ENCODE results near the gene NXN. TPM values are rescaled to one million over a fixed set of nuclear protein-coding genes. Genes with fewer than 3 reads are reported as not detected.
"Not testable (repeated sequence)": the region's sequence is repeated elsewhere in the genome, so short reads cannot be mapped to it uniquely, and the experiment has no call there.

Gene NXN
- total RNA-seq, 1 donor from 2014 or later = 30.8 TPM

DNA sequence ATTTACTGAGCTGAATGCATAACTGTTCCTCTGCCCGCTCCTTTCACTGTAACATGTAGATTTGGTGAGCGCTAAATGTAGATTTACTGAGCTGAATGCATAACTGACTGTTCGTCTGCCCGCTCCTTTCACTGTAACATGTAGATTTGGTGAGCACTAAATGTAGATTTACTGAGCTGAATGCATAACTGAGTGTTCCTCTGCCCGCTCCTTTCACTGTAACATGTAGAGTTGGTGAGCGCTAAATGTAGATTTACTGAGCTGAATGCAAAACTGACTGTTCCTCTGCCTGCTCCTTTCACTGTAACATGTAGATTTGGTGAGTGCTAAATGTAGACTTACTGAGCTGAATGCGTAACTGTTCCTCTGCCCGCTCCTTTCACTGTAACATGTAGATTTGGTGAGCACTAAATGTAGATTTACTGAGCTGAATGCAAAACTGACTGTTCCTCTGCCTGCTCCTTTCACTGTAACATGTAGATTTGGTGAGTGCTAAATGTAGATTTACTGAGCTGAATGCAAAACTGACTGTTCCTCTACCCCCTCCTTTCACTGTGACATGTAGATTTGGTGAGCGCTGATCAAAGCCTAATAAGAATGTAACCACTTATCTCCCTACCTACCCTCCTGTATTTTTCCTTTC lies 224.1 kb downstream of the NXN start:
- not testable (repeated sequence) for ATAC-seq

DNA sequence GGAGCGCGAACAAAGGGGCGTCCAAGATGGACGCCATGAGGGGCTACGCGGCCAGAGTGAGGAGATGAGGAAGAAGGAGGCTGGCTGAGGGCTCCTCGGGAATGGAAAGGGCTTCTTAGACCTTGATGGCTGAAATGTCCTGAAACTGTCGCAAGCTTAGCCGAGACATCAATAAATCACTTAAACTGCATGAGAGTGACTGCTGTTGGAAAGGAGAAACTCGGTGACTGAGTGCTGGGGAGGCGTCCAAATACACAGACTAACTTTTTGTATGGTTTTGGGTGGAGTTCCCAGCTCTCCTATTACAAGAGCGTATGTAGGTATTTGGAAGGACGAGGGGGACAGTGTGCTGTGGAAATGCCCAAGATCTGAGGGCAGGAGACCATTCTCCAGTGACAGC lies 226.2 kb downstream of the NXN start:
- ATAC-seq = no peak

DNA sequence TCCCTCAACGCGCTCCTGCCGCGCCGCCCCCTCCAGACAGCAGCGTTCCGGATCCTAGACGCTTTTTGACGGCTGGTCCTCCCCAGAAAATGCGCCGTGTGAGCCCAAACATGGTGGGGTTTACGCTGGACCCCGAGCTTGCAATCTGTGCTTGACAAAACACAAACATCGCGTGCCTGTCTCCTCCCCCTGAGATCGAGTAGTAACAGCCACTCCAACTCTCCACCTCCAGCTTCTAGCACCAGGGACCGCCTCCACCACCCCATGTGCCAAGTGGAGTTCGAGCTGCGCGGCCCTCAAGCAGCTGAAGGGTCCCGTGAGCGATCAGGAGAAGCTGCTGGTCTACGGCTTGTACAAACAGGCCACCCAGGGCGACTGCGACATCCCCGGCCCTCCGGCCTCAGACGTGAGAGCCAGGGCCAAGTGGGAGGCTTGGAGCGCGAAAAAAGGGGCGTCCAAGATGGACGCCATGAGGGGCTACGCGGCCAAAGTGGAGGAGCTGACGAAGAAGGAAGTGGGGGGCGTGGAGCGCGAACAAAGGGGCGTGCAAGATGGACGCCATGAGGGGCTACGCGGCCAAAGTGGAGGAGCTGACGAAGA lies 226.9 kb downstream of the NXN start:
- ATAC-seq = peak; percentile 50

DNA sequence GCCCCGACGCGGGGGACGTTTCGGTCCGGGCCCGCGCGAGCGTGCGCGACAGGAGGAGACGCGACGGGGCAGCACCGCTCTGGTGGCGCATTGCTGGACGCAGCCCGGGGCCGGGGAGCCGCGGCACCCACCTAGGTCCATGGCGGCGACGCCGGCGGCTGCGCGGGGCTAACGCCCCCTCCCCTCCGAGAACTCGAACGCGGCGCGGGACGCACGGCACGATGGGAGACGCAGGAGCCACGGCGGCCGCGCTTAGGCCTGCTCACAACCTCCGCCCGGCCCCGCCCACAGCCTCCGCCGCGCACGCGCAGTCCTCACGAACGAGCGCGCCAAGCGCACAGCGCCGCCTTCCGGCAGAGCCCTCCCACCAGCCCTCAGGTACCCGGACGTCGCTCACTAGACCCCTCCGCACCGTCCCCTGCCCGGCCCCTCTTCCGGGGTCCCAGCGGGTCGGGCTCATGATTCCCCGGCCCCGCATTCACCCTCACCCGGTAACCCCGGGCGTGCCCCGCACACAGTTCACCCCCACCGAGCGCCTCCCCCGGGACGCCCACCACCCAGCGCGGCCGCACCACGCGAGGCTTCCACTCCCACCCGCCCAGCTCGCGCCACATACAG lies 227.5 kb downstream of the NXN start, which contains the start of gene GEMIN4:
GEMIN4 (minus strand) TSS at position 263 of the 618 bp plus-strand sequence; CDS start at position 141, 122 bp downstream.
- ATAC-seq = peak; percentile 96

DNA sequence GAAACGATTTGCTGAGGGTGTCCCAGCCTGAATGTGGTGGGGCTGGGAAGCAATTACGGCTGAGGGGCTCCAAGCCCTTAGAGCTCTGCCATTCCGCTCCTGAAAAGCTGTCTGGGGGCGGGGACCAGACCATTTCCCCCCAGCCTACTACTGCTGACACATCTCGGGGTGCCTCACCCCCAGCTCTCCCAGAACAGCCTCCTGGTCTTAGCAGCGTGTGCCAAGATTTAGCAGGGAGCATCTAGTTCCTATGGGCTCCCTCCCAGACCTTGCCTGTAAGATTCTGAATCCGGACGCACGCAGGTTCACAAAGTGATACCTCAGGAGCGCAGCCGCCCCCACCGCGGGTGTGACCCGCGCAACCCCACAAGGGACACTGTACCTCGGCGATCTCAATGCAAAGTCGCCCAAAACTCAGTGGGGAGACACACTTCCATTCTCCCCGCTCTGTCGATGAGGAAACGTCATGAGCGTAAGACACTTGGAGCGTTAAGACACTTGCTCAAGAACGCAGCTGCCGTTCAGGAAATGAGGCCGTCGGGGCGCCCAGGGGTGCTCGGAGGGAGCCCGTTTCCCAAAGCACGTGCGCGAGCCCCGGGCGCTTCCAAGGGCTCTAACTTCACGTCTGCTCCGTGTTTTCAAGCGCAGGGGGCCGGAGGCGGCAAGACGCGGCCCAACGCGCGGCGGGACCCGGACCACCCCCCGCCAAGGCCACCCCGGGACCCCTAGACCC lies 228.1 kb downstream of the NXN start:
- peak; percentile 53 for ATAC-seq

DNA sequence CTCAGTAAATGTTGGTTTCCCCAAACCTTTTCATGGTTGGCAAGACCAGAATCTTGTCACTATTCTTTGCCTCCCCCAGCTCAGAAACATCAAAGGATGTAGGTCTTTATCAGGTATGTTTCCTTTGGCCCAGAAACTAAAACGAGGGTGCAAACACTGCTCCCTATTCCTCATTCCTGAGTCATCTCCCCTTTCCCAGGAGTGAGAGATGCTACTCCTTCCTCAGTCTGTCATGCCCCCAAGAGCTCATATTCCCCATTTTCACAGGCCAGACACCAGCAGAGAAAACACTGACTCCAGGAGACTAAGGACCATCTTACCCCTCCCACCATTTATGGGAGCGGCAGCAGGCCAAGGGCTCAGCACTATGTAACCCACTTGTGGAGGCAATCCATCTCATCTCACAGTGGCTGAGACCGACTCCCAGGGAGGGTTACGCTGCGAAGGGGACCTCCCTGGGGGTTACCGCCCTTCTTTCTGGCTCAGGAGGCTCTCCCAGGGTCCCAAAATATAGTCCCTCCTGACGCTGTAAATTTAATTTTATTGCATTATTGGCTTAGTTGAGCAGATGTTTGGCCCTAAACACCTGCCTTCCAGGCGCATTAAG lies 229.0 kb downstream of the NXN start:
- no peak for ATAC-seq

DNA sequence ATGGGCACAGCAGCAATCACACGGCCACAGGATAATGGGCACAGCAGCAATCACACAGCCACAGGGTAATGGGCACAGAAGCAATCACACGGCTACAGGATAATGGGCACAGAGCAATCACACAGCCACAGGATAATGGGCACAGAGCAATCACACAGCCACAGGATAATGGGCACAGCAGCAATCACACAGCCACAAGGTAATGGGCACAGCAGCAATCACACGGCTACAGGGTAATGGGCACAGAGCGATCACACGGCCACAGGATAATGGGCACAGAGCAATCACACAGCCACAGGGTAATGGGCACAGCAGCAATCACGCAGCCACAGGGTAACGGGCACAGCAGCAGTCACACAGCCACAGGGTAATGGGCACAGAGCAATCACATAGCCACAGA lies 230.2 kb downstream of the NXN start:
- ATAC-seq = not testable (repeated sequence)

Other genes with a start within 250 kb of the NXN start
- gene TLCD3A, start 247.2 kb downstream of the NXN start, total RNA-seq = 29.6 TPM
- gene GEMIN4, start 227.5 kb downstream of the NXN start, total RNA-seq = 20.1 TPM
- 48.8 TPM for gene GLOD4, start 197.5 kb downstream of the NXN start, total RNA-seq
- gene MRM3, start 197.4 kb downstream of the NXN start, total RNA-seq = 12.6 TPM
- 9.4 TPM for gene TIMM22, start 17.4 kb upstream of the NXN start, total RNA-seq
- gene ABR, start 200.2 kb upstream of the NXN start, total RNA-seq = 94.5 TPM

Data from esophagus mucosa (tissue), 1 donor.